ENCODE measurements around the gene LY6G6F.

DNA sequence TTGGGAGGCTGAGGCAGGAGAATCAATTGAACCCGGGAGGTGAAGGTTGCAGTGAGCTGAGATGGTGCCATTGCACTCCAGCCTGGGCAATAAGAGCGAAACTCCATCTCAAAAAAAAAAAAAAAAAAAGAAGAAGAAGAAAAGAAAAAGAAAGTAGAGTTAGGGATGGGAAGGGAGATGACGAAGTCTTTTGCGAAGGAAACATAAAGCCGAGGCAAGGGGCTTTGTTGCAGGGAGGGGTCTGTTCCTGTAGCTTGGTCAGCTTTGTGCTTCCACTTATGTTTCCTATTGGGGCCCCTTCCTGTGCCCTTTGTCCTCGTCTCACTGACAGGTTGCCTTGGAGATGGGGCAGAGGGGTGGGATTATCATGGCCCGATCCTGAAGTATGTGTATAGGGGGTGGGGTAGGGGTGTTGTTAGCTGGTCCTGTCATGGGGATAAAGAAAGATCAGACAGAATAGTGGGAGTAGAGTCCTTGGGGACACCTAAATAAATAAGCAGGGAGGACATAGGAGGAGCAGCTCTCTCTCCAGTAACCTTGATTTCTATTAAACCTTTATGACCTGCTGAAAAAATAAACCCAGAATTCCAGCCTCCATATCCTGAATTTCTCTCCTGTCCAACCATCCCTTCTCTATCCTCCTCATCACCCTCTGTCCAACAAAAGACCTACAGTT lies 30.8 kb downstream of the LY6G6F start:
- TF ChIP-seq, protein P1, sequence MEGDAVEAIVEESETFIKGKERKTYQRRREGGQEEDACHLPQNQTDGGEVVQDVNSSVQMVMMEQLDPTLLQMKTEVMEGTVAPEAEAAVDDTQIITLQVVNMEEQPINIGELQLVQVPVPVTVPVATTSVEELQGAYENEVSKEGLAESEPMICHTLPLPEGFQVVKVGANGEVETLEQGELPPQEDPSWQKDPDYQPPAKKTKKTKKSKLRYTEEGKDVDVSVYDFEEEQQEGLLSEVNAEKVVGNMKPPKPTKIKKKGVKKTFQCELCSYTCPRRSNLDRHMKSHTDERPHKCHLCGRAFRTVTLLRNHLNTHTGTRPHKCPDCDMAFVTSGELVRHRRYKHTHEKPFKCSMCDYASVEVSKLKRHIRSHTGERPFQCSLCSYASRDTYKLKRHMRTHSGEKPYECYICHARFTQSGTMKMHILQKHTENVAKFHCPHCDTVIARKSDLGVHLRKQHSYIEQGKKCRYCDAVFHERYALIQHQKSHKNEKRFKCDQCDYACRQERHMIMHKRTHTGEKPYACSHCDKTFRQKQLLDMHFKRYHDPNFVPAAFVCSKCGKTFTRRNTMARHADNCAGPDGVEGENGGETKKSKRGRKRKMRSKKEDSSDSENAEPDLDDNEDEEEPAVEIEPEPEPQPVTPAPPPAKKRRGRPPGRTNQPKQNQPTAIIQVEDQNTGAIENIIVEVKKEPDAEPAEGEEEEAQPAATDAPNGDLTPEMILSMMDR (IDR thresholded peaks at IDR 0.05), result no peak
- no peak for TF ChIP-seq POLR2AphosphoS5 (IDR thresholded peaks at IDR 0.05)
- TF ChIP-seq POLR2A (IDR thresholded peaks at IDR 0.05), result no peak
